ENCODE measurements around the gene SLC38A10. TPM values are rescaled to one million over a fixed set of nuclear protein-coding genes. Genes with fewer than 3 reads are reported as not detected.

Gene SLC38A10
- total and polyA plus RNA-seq, 10 of the 15 experiments (the other 5 are each of a cell fraction or from before 2014, with no cell fraction given): 0.52 to 67.9 (median 22.1) TPM

- 88% methylated on average over 34 of the region's 35 CpGs for WGBS (ENCODE audit: insufficient coverage, insufficient replicate concordance, low lambda C conversion rate, missing lambda C conversion rate)
- intact Hi-C loops (cut with micrococcal nuclease; ENCODE audit: unreplicated experiment): loop anchor here (5.0 to 10.0 kb wide), 2 partner anchors 260 to 347 kb away; partner anchors contain the start of gene ACTG1
- TF ChIP-seq MLLT1 (IDR thresholded peaks at IDR 0.05) (no peak), RFX5 (IDR thresholded peaks at IDR 0.05; ENCODE audit: low read depth, low read length) (no peak), SMAD1 (IDR thresholded peaks at IDR 0.05; ENCODE audit: low read depth, partially characterized antibody) (no peak), HSF1 (IDR thresholded peaks at IDR 0.05; ENCODE audit: low read depth, low read length) (no peak), NFYB (IDR thresholded peaks at IDR 0.05; ENCODE audit: insufficient read depth, low read depth, low read length) (no peak), NFYA (IDR thresholded peaks at IDR 0.05; ENCODE audit: borderline replicate concordance, low read depth, low read length) (no peak), SMAD5 (IDR thresholded peaks at IDR 0.05; ENCODE audit: low read depth) (no peak), TCF12 (IDR thresholded peaks at IDR 0.05; ENCODE audit: low read depth, low read length) (no peak), NR2C2 (IDR thresholded peaks at IDR 0.05; ENCODE audit: borderline replicate concordance, control insufficient read depth, insufficient read length, low read depth) (no peak), MTA2 (IDR thresholded peaks at IDR 0.05; ENCODE audit: low read depth) (no peak), RAD51 (IDR thresholded peaks at IDR 0.05) (no peak), NR2F1 (conservative IDR thresholded peaks at IDR 0.05) (no peak)
- TF ChIP-seq, protein P1, sequence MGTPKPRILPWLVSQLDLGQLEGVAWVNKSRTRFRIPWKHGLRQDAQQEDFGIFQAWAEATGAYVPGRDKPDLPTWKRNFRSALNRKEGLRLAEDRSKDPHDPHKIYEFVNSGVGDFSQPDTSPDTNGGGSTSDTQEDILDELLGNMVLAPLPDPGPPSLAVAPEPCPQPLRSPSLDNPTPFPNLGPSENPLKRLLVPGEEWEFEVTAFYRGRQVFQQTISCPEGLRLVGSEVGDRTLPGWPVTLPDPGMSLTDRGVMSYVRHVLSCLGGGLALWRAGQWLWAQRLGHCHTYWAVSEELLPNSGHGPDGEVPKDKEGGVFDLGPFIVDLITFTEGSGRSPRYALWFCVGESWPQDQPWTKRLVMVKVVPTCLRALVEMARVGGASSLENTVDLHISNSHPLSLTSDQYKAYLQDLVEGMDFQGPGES (IDR thresholded peaks at IDR 0.05): no peak
Observed at GRCh38 chr17:81254955-81255717, 40.0 kb downstream of the SLC38A10 start.

More at GRCh38 chr17:81254955-81255717, 40.0 kb downstream of the SLC38A10 start:
- Histone ChIP-seq H3K79me2 (ENCODE audit: control insufficient read depth, insufficient read depth, low read length) (no peaks in the 10 kb centered on the region), H3K4me3 (no peak overlapping the region), H3K27ac (ENCODE audit: control insufficient read depth, insufficient read depth) (no peak overlapping the region), H3K36me3 (ENCODE audit: control insufficient read depth in 2 of 2, insufficient read depth in 2 of 2, low read length in 1 of 2) (peaks cover 6 to 14% of the 10 kb centered on the region in 2 experiments; a peak in 3 of 4 replicates), H3K4me1 (ENCODE audit: control insufficient read depth, insufficient read depth, low read length) (no peaks in the 10 kb centered on the region), H3K4me2 (ENCODE audit: control insufficient read depth, insufficient read depth) (no peak overlapping the region), H3K9me3 (replicated peaks; ENCODE audit: control insufficient read depth, insufficient read depth, low read length) (no peaks in the 10 kb centered on the region), H2AFZ (ENCODE audit: control insufficient read depth, low read depth, low read length) (no peak overlapping the region), H3K9ac (ENCODE audit: control insufficient read depth, insufficient read depth, low read length) (no peak overlapping the region), H4K20me1 (ENCODE audit: control insufficient read depth, insufficient read depth) (no peaks in the 10 kb centered on the region), H3K27me3 (replicated peaks in 1 of 2; ENCODE audit: control insufficient read depth in 2 of 2, insufficient read depth in 2 of 2, low read length in 1 of 2) (no peaks in the 10 kb centered on the region)
- ChIA-PET CTCF (interaction anchor here (3.4 kb wide), 1 partner anchor 229 kb away, joined by 44 read pairs; no protein-coding TSS in a partner anchor), SMC1A (ENCODE audit: uncharacterized antibody, unreplicated experiment) (interaction anchor here (0.7 kb wide), 1 partner anchor 229 kb away, joined by 4 read pairs; no protein-coding TSS in a partner anchor), POLR2A (no interaction called here), RAD21 (ENCODE audit: unreplicated experiment) (interaction anchor here (3.0 kb wide), 1 partner anchor 229 kb away, joined by 27 read pairs; no protein-coding TSS in a partner anchor)
- in situ Hi-C loops (cut with MboI): loop anchor here (5.0 kb wide), 1 partner anchor 222 kb away; no protein-coding TSS in a partner anchor
- DNase-seq (ENCODE audit: low read depth, low spot score): no peak
- BruUV-seq (replicated peaks): no TSS peak
- ATAC-seq: no peak
- FAIRE-seq: no peak
